DOHH2 (cell line): ENCODE results near the gene KRTAP17-1.

Experiments
- CTCF ChIP-seq: fragments of 200-600 bp; sonication (generic); IDR thresholded peaks from one replicate; pipeline ENCODE4 v1.5.1; 2014; ENCODE audit warnings: antibody characterized with exemption, mild to moderate bottlenecking, low read depth, low read length; ENCODE audit not compliant: poor library complexity, severe bottlenecking
- EZH2phosphoT487 ChIP-seq: fragments of 200-600 bp; sonication (generic); IDR thresholded peaks from 2 replicates; pipeline ENCODE4 v1.6.1; 2017; ENCODE audit warnings: borderline replicate concordance, mild to moderate bottlenecking, antibody characterized with exemption, low read length, moderate library complexity, mixed read lengths

DNA sequence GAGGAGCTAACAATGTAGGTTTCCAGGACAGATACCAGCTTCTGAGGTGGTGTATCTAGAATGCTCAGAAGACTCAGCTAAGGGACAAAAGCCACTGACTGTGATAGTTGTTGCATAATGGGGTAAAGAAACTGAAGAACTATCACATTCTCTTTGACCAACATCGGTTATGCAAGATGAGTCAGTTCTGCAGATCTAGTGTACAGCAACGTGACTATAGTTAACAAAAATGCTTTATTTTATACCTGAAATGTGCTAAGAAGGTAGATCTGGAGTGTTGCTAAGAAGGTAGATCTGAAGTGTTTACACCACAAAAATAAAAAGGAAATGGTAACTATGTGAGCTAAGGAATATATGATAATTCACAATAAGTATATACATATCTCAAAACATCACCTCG lies 47.8 kb downstream of the KRTAP17-1 start:
- TF ChIP-seq EZH2phosphoT487 (no peak), CTCF (no peak)
